Measurements from ENCODE around the gene AKNAD1.
A peak's percentile ranks its signal among the peaks of the same experiment; 100 is the strongest.
"Not testable (repeated sequence)": the region's sequence is repeated elsewhere in the genome, so short reads cannot be mapped to it uniquely, and the experiment has no call there.

AKNAD1 gene

GRCh38 chr1:108791790-108792189 is 65.1 kb downstream of the AKNAD1 start:
- H3K9me3 ChIP-seq (ENCODE audit: control insufficient read depth, insufficient read depth, low read depth, low read length) = no peaks in the 10 kb centered on the region
- no peak for TF ChIP-seq ZNF266 (tag by site-specific recombination; IDR thresholded peaks at IDR 0.05; ENCODE audit: low read depth)
- no peak for TF ChIP-seq ZFP69B (tag by site-specific recombination; IDR thresholded peaks at IDR 0.05)
- no peak for TF ChIP-seq ZNF596 (tag by site-specific recombination; IDR thresholded peaks at IDR 0.05)
- no peak for TF ChIP-seq MEIS1 (CRISPR knock-in tag; IDR thresholded peaks at IDR 0.05; ENCODE audit: borderline replicate concordance)
- no peak for TF ChIP-seq ZBTB8A (tag by site-specific recombination; IDR thresholded peaks at IDR 0.05)
- no peak for TF ChIP-seq ZNF571 (tag by site-specific recombination; IDR thresholded peaks at IDR 0.05)
- TF ChIP-seq ZNF701 (tag by site-specific recombination; IDR thresholded peaks at IDR 0.05) = no peak
- no peak for TF ChIP-seq ZNF174 (tag by site-specific recombination; IDR thresholded peaks at IDR 0.05)
- no peak for TF ChIP-seq ZNF324 (tag by site-specific recombination; IDR thresholded peaks at IDR 0.05)
- TF ChIP-seq, protein P1, sequence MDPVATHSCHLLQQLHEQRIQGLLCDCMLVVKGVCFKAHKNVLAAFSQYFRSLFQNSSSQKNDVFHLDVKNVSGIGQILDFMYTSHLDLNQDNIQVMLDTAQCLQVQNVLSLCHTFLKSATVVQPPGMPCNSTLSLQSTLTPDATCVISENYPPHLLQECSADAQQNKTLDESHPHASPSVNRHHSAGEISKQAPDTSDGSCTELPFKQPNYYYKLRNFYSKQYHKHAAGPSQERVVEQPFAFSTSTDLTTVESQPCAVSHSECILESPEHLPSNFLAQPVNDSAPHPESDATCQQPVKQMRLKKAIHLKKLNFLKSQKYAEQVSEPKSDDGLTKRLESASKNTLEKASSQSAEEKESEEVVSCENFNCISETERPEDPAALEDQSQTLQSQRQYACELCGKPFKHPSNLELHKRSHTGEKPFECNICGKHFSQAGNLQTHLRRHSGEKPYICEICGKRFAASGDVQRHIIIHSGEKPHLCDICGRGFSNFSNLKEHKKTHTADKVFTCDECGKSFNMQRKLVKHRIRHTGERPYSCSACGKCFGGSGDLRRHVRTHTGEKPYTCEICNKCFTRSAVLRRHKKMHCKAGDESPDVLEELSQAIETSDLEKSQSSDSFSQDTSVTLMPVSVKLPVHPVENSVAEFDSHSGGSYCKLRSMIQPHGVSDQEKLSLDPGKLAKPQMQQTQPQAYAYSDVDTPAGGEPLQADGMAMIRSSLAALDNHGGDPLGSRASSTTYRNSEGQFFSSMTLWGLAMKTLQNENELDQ (tag by site-specific recombination; IDR thresholded peaks at IDR 0.05; ENCODE audit: low read depth) = no peak
- TF ChIP-seq KLF8 (tag by site-specific recombination; IDR thresholded peaks at IDR 0.05) = no peak
- no peak for TF ChIP-seq ZNF354C (tag by site-specific recombination; IDR thresholded peaks at IDR 0.05; ENCODE audit: borderline replicate concordance, low read depth)
- no peak for TF ChIP-seq ZNF148 (tag by site-specific recombination; IDR thresholded peaks at IDR 0.05; ENCODE audit: borderline replicate concordance)
- H3K4me3 ChIP-seq (ENCODE audit: low read depth, low read length) = no peak overlapping the region
- CTCF ChIA-PET = no interaction called here
- H3K36me3 ChIP-seq (ENCODE audit: control insufficient read depth in 2 of 2, insufficient read depth in 1 of 2, low read length in 2 of 2) = peaks cover 5 to 53% of the 10 kb centered on the region in 2 experiments
- POLR2A ChIA-PET = no interaction called here
- H3K4me1 ChIP-seq (ENCODE audit: control insufficient read depth, insufficient read depth, low read length) = no peaks in the 10 kb centered on the region
- H3K27ac ChIP-seq (ENCODE audit: extremely low read depth, low read depth, low read length) = no peak overlapping the region

DNA sequence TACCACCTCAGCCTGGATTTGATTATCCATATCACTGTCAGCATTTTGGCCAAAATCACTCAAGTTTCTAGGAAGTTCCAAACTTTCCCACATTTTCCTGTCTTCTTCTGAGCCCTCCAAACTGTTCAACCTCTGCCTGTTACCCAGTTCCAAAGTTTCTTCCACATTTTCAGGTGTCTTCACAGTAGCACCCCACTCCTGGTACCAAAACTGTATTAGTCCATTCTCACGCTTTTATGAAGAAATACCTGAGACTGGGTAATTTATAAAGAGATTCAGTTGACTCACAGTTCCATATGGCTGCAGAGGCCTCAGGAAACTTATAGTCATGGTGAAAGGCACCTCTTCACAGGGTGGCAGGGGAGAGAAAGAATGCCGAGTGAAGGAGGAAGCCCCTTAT is 71.0 kb downstream of the AKNAD1 start:
- ChIA-PET POLR2A (no interaction called here), CTCF (interaction anchor here (0.6 kb wide), 1 partner anchor 49 kb away, joined by 3 read pairs; no protein-coding TSS in a partner anchor)
- H3K36me3 ChIP-seq (ENCODE audit: control insufficient read depth in 2 of 2, insufficient read depth in 1 of 2, low read length in 2 of 2) = peaks cover 0 to 53% of the 10 kb centered on the region in 2 experiments; a peak in 2 of 3 replicates
- no peak overlapping the region for H3K4me3 ChIP-seq (ENCODE audit: low read depth, low read length)
- H3K9me3 ChIP-seq (ENCODE audit: control insufficient read depth, insufficient read depth, low read depth, low read length) = no peaks in the 10 kb centered on the region
- H3K27ac ChIP-seq (ENCODE audit: extremely low read depth, low read depth, low read length) = no peak overlapping the region
- no peak for TF ChIP-seq KLF7 (tag by site-specific recombination; IDR thresholded peaks at IDR 0.05; ENCODE audit: borderline replicate concordance)
- peak; percentile 95 for TF ChIP-seq ZNF707 (tag by site-specific recombination; IDR thresholded peaks at IDR 0.05)
- no peaks in the 10 kb centered on the region for H3K4me1 ChIP-seq (ENCODE audit: control insufficient read depth, insufficient read depth, low read length)

DNA sequence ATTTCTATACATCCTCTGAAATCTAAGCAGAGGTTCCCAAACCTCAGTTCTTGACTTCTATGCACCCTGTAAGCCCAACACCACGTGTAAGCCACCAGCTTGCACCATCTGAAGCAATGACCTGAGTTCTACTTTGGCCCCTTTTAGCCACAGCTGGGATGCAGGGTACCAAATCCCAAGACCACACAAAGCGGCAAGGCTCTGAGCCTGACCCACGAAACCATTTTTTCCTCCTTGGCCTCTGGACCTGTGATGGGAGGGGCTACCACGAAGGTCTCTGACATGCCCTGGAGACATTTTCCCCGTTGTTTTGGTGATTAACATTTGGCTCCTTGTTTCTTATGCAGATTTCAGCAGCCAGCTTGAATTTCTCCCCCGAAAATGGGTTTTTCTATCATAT is 71.6 kb downstream of the AKNAD1 start:
- ChIA-PET POLR2A (no interaction called here), CTCF (no interaction called here)
- TF ChIP-seq ZNF585B (tag by site-specific recombination; IDR thresholded peaks at IDR 0.05) (peak; percentile 99), ZNF777 (tag by site-specific recombination; IDR thresholded peaks at IDR 0.05; ENCODE audit: borderline replicate concordance) (no peak), ZNF433 (tag by site-specific recombination; IDR thresholded peaks at IDR 0.05; ENCODE audit: low read depth) (no peak), SETDB1 (IDR thresholded peaks at IDR 0.05; ENCODE audit: insufficient read length, low read length) (peak; percentile 81)
- H3K36me3 ChIP-seq (ENCODE audit: control insufficient read depth in 2 of 2, insufficient read depth in 1 of 2, low read length in 2 of 2) = peaks cover 0 to 55% of the 10 kb centered on the region in 2 experiments; a peak in 2 of 3 replicates
- no peaks in the 10 kb centered on the region for H3K4me1 ChIP-seq (ENCODE audit: control insufficient read depth, insufficient read depth, low read length)
- no peaks in the 10 kb centered on the region for H3K9me3 ChIP-seq (ENCODE audit: control insufficient read depth, insufficient read depth, low read depth, low read length)
- no peak overlapping the region for H3K4me3 ChIP-seq (ENCODE audit: low read depth, low read length)
- no peak overlapping the region for H3K27ac ChIP-seq (ENCODE audit: extremely low read depth, low read depth, low read length)

- H3K4me1 ChIP-seq (ENCODE audit: control insufficient read depth, insufficient read depth, low read length); H3K27ac ChIP-seq (ENCODE audit: extremely low read depth, low read depth, low read length); POLR2A ChIA-PET; CTCF ChIA-PET; H3K4me3 ChIP-seq (ENCODE audit: low read depth, low read length); H3K9me3 ChIP-seq (ENCODE audit: control insufficient read depth, insufficient read depth, low read depth, low read length): not testable (repeated sequence)
- peaks cover 3 to 79% of the 10 kb centered on the region in 2 experiments; a peak in 2 of 3 replicates for H3K36me3 ChIP-seq (ENCODE audit: control insufficient read depth in 2 of 2, insufficient read depth in 1 of 2, low read length in 2 of 2)
These were observed 75.3 kb downstream of the AKNAD1 start for GRCh38 chr1:108781575-108781944.
